NB4 (cell line): Measurements from ENCODE around the gene PRKG1.
A peak's percentile ranks its signal among the peaks of the same experiment; 100 is the strongest.

Experiments
- DNase-seq: peaks from one replicate; pipeline ENCODE4 v3.0.0; 2010; ENCODE audit warnings: low read depth
- H3K4me3 ChIP-seq: one replicate; pipeline ENCODE4 v1.5.1; 2011; ENCODE audit warnings: mild to moderate bottlenecking, low read depth, low read length, moderate library complexity
- MYC ChIP-seq: IDR thresholded peaks from 2 replicates; pipeline ENCODE4 v1.6.1; 2011; ENCODE audit warnings: low read depth, low read length
- POLR2A ChIP-seq: IDR thresholded peaks from 2 replicates; pipeline ENCODE4 v1.6.1; 2011; ENCODE audit warnings: mild to moderate bottlenecking; ENCODE audit not compliant: insufficient read length; ENCODE audit errors: extremely low read depth
- TF ChIP-seq, protein P1 (sequence below): IDR thresholded peaks from one replicate; pipeline ENCODE4 v1.5.1; 2012; ENCODE audit warnings: low read depth, low read length
- TF ChIP-seq, protein P2 (sequence below): IDR thresholded peaks from 2 replicates; pipeline ENCODE4 v1.6.1; 2011; ENCODE audit warnings: low read depth, low read length

PRKG1 gene

DNA sequence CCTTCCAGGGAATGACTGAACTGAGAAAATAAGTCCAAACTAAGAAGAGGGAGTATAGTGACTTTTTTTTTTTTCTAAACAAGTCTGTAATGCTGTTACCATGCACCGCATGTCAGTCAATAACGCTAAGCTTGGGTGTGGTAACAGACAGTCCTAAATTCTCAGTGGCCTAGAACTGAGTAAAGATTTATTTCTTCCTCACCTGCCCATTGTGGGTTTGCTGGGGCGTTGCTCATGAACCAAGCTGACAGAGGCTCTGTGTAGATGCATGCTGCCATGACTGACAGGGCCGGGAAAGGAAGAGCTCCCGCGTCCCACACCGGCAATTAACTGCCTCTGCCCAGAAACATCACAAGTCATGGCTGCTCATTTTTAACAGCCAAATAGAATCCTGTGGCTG is 25.5 kb upstream of the PRKG1 start:
- TF ChIP-seq, protein P1, sequence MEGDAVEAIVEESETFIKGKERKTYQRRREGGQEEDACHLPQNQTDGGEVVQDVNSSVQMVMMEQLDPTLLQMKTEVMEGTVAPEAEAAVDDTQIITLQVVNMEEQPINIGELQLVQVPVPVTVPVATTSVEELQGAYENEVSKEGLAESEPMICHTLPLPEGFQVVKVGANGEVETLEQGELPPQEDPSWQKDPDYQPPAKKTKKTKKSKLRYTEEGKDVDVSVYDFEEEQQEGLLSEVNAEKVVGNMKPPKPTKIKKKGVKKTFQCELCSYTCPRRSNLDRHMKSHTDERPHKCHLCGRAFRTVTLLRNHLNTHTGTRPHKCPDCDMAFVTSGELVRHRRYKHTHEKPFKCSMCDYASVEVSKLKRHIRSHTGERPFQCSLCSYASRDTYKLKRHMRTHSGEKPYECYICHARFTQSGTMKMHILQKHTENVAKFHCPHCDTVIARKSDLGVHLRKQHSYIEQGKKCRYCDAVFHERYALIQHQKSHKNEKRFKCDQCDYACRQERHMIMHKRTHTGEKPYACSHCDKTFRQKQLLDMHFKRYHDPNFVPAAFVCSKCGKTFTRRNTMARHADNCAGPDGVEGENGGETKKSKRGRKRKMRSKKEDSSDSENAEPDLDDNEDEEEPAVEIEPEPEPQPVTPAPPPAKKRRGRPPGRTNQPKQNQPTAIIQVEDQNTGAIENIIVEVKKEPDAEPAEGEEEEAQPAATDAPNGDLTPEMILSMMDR = no peak
- TF ChIP-seq POLR2A = no peak
- TF ChIP-seq MYC = no peak
- TF ChIP-seq, protein P2, sequence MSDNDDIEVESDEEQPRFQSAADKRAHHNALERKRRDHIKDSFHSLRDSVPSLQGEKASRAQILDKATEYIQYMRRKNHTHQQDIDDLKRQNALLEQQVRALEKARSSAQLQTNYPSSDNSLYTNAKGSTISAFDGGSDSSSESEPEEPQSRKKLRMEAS = no peak
- no peak overlapping the region for H3K4me3 ChIP-seq
- no peak for DNase-seq

DNA sequence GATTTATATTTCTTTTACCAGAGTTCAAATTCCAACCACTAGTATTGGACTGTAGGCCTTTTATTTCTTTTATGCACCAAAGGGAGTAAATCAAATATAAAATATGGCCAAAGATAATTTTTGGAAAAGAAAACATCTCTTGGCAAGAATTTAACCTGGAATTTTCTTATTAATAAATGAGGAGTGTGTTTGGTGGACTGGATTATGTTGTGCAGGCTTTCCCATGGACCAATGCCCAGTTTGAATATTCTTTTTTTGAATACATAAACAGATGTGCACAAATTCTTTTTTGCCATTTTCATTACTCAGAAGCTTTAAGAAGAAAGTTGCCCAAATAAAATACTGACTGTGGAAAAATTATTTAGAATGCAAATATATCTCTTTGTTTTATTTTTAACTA is 22.1 kb upstream of the PRKG1 start:
- H3K4me3 ChIP-seq = no peak overlapping the region
- DNase-seq = no peak
- TF ChIP-seq POLR2A = no peak
- TF ChIP-seq, protein P2 = no peak
- TF ChIP-seq, protein P1 = no peak
- TF ChIP-seq MYC = no peak

DNA sequence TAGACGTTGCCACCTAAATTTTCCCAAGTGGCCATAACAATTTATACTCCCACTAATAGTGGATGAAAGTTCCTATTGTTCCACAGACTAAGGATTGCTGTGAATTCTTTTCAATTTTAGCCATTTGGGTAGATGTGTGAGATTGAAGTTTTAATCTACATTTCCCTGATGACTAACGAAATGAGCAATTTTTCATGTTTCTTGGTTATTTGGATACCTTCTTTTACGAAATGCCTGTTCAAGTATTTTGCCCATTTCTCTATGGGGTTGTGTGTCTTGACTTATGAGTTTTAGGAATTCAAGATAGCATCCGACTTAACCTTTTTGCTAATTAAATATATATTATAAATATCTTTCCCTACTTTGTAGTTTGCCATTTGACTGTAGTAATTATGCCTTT is 16.4 kb upstream of the PRKG1 start:
- no peak overlapping the region for H3K4me3 ChIP-seq
- TF ChIP-seq, protein P2 = no peak
- TF ChIP-seq, protein P1 = no peak
- TF ChIP-seq POLR2A (no peak), MYC (no peak)
- DNase-seq = no peak

DNA sequence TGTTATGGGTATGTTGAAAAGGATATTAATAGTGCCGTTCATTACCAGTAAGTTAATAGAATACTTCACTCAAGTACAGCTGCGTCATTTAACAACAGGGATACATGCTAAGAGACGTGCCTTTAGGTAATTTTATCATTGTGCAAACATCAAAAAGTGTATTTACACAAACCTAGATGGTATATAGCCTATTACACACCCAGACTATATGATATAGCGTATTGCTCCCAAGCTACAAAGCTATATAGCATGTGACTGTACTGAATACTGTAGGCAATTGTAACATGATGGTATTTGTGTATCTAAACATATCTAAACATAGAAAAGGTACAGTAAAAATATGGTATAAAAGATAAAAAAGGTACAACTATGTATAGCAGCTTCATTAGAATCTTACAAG is 11.1 kb upstream of the PRKG1 start:
- no peak for DNase-seq
- TF ChIP-seq POLR2A (no peak), MYC (no peak)
- TF ChIP-seq, protein P2 = no peak
- TF ChIP-seq, protein P1 = no peak
- H3K4me3 ChIP-seq = no peak overlapping the region

DNA sequence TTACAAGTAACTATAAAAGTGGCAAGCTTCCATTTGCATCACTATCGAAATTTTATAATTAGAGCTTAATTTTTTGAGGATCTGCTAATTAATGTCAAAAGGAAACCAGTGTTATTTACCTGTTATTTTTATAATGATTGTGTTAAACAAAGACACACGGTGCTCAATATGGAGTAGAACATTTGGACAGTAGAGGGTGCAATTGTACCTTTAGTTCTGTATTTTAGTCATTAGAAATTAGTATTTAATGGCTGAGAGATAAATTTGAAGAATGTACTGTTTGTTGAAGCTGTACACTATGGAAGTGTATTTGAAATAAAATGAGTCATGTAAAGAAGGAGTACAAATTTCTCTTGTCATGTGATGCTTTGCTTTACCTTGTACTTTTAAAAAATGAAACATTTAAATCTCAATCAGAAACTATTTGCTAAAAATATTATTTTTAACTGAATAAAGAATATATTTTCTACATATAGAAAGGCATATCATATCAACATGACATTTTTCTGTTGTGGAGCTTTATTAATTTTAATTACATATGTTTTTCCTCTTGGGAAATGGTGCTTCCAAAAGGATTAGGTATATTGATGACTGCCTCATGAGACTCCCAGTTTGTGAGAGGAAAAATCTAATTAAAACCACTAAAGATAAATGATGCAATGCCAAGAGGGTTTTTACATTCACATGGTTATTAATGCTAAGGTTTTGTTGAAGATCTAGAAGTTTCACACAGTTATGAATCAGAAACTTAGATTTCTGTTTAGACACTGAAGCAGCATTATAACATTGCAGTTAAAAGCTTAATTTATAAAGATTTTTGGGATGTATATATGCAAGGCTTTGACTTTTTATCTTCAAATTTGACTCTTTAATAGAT is 10.4 kb upstream of the PRKG1 start:
- H3K4me3 ChIP-seq = no peak overlapping the region
- DNase-seq = peak; percentile 19
- TF ChIP-seq MYC = no peak
- TF ChIP-seq, protein P1 = peak; percentile 9

DNA sequence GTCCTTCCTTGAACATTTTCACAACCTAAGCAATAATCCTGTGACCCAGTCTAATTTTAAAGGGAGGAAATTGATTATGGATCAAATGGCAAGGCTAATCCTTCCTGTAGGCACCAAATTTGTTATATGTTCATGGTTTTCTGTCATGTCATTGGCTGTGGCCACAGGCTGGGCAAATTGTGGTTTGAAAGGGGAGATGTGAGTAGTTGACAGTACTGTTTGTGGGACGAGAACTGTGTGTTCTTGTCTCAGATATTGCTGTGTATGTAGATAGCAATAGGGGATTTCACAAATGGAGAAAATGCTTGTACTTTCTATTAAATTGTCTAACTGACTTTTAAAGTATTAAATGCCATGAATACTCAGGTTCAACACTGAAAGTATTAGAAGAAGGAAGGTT is 8.1 kb upstream of the PRKG1 start:
- TF ChIP-seq, protein P2 = no peak
- TF ChIP-seq MYC = no peak
- no peak for TF ChIP-seq POLR2A
- TF ChIP-seq, protein P1 = no peak
- H3K4me3 ChIP-seq = no peak overlapping the region
- DNase-seq = no peak
